ENCODE results near the gene KRT76.

The KRT76 gene

DNA sequence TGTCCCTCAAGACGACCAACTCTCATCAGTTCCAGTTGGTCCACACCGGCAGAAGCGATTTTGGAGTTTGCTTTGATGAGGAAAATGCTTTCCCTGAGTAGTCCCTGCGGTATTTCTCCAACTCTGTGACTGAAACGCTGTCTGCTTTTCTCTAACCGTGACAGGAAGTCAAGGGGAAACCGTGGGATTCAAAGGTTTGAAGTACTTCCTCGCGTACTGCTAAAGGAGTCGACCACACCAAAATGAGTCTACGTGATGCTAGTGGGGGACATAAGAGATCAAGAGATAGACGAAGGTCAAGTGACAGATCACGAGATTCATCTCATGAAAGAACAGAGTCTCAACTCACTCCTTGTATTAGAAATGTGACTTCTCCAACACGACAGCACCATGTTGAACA lies 28.6 kb downstream of the KRT76 start:
- in situ Hi-C loops (cut with MboI; ENCODE audit: low pct_unique_long_range_greater_than_20kb, low sequenced_read_pairs), result no loop called here
- no peak for DNase-seq

DNA sequence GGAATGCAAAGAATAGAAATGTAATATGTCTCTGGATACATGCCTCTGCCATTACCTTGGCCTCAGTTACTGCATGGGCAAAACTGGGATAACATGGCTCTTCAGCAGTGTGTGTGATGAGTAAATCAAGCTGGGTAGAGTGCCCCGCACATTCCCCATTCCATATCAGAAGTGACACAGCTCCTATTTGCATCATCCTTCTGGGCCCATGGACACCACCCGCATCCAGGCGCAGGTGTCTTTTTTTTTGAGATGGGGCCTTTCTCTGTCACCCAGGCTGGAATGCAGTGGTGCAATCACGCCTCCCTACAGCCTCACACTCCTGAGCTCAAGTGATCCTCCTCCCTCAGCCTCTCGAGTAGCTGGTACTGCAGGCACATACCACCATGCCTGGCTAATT lies 31.6 kb downstream of the KRT76 start:
- DNase-seq, result no peak
- in situ Hi-C loops (cut with MboI; ENCODE audit: low pct_unique_long_range_greater_than_20kb, low sequenced_read_pairs), result no loop called here

DNA sequence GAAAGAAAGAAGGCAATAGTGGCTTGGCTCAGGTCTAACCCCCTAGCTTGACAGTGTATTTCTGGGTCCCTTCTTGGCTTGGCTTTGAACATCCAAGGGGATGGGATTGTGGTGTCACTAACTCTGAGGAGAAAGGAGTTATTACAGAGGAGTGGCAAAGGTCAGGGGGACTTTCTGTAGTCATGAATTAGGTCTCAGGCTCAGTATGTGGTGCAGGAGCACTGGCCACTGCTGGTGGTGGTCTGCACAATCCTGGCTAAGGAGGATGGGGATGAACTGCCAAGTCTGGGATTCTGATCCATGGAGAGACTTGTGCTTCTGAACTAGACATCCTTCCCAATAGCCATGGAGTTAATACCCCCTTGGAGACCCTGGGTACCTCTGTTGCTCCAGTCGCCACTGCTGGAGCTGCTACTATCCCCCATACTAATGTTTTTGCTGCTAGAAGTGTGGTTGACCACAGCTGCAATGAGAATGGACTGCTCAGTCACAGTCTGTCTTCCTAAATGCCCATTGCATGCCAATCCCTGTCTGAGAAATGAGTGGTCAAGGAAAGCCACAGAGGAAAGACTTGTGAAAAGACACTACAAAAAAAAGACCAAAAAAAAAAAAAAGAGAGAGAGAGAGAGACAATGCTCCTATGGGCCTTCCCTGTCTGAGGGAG lies 32.5 kb downstream of the KRT76 start:
- in situ Hi-C loops (cut with MboI; ENCODE audit: low pct_unique_long_range_greater_than_20kb, low sequenced_read_pairs), result no loop called here
- no peak for DNase-seq

DNA sequence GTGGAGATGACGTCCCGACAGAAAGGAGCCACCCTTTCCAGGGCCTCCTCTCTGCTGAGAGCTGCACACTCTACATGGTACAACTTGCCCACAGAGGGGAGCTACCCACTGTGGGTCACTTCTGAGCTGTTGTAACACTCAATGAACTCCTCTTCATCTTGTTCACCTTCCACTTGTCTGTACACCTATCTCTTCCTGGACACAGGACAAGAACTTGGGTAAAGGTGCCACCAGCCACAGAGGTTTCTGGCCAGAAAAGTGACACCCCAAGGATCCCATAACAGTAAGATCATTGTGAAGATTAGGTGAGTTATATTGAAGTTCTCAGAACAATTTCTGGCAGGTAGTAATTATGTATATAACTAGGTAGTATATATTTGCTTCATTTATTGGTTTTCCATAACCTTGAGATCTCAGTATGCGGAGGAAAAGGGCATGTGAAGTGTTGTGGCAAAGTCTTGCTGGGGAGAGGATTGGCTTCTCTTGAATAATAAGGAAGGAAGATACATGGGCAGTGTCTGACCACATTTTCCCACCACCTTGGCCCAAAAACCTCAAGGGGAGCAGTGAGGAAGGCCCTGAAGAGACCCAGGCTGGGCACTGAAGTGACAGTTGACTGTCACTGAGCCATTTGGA lies 34.2 kb downstream of the KRT76 start:
- no peak for DNase-seq
- in situ Hi-C loops (cut with MboI; ENCODE audit: low pct_unique_long_range_greater_than_20kb, low sequenced_read_pairs), result no loop called here

DNA sequence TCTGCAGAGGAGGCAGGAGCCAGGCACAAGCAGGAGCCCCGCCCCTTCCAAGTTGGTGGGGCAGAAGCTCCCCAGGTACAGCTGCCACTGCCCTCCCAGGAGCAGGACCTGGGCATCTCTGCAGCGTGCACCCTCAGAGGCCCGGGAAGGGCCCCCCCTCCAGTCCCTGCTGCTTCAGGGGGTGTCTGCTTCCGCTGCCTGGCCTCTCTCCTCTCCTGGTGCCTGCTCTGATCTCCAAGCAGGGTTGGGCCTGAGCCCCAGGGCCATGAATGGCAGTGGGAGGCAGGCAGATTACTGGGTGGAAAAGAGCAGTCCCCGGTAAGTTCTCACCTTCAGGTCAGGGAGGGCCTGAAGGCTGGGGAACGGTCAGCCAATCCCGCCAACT lies 35.0 kb downstream of the KRT76 start:
- DNase-seq, result no peak
- in situ Hi-C loops (cut with MboI; ENCODE audit: low pct_unique_long_range_greater_than_20kb, low sequenced_read_pairs), result no loop called here

DNA sequence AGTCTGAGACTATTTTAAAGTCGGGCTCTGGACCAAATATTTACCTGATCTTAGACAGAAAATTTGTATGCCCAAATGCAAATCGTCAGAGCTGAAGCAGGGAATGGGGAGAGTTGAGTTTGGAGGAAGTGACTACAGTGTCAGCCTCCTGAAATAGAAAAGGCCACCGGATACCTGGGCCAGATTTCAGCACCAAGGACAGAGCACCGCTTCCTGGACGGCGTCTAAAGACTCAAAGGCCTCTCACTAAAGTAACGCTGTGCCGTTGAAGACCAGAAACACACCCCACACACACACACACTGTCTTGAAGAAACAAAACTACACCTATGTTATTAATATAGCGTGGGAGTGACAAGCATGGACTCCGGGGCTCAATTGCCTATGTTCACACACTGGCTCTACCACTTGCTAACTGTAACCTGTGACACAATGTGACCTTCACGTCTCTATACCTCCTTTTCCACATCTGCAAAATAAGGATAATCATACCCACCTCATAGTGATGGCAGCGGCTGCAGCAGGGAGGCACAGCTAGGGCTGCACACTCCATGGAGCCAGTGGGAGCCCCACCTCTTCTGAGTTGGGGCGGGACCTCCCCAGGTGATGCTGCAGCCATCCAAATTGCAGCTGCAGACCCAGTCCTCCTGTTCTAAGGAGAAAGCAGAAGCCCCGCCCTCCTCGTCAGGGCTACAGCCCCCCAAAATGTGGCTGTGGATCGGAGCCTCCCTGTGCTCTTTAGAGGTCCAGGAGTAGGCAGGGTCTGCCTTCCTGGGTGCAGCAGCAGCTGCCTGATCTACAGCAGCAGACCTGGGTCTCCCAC lies 35.6 kb downstream of the KRT76 start:
- in situ Hi-C loops (cut with MboI; ENCODE audit: low pct_unique_long_range_greater_than_20kb, low sequenced_read_pairs), result no loop called here

DNA sequence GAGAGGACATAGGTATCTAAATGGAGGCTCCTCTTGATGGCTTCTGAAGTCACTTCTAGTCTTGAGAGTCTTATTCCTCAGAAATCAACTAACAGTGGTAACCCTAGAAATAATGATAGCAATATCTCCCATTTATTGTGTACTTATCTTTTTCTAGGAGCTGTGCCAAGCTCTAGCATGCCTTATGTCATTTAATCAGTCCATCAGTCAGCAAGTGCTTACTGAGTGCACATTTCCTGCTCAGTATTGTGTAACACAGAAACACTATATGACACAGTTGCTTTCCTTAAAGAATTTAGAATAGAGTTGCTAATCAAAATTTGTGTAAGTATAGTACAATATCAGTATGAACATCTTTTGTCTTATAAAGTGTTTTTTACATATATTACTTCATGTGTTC lies 36.6 kb downstream of the KRT76 start:
- DNase-seq, result no peak
- in situ Hi-C loops (cut with MboI; ENCODE audit: low pct_unique_long_range_greater_than_20kb, low sequenced_read_pairs), result no loop called here

More for the DNA sequence above, 35.6 kb downstream of the KRT76 start:
- peak; percentile 64 for DNase-seq

DNA sequence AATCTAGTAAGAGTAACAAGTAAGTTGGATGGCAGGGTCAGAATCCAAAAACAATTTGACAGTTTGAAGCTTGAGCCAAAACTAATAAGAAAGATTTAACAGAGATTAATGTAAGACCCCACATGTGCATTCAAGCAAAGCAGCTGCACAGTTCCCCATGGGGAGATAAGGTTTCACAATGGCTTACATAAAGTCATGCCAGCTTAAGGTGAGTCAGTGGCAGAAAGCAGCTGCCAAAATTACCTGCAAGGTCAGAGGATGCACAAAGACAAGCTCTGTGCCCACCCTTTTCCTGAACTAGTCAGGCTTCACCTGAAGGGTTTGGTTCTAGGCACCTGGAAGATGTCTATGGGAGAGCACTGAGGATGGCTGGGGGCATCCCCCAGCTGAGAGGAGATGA lies 37.2 kb downstream of the KRT76 start:
- in situ Hi-C loops (cut with MboI; ENCODE audit: low pct_unique_long_range_greater_than_20kb, low sequenced_read_pairs), result no loop called here
- DNase-seq, result no peak

DNA sequence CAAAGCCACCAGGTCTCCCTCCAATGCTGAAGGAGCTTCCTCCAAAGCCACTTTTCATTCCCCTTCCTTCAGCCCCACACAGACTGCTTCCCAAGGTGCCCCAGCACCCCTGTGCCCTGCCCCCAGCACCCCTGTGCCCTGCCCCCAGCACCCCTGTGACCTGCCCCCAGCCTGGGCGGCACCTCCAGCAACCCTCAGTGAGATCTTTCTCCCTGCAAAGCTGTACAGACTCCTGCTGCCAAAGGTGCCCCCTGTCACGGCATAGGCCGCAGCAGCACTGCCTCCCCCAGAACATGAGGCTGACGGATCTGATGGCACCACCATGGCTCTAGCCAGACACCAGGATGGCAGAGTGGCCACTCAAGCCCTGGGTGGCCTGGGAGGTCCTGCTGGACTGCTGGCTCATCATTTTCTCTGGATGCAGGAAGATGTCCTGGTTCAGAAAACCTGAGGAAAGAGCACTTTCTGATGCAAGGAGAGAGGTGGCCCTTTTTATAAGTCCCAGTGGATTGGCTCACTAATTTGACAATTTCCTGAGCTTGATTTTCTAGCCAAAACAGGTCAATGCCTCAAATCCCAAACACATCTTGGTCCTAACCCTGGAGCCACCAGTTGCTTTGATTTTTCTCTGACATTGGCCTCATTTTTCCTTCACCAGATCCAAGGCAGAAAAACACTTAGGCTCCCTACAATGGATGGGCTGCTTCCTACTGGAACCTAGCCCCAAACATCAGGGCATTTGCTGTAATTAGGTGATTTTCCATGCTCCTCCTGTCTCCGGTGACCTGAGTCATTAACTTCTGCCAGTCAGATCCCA lies 41.1 kb downstream of the KRT76 start:
- in situ Hi-C loops (cut with MboI; ENCODE audit: low pct_unique_long_range_greater_than_20kb, low sequenced_read_pairs), result no loop called here
- no peak for DNase-seq

DNA sequence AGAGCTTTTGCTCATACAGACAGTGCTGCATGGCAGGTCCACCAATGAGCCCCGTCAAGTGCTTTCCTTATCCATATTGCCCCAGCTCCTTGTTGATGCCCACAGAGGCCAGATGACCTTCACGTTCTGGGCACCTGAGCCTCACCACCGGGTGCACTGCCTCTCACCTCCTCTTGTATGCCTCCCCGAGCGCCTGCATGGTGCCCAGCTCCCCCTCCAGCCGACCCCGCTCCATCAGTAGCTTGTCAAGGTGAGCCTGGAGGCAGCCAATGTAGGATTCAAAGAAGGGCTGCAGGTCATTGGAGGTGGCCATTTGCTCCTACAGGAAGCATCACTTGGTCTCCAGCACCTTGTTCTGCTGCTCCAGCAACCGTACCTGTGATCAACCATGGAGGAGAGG lies 42.0 kb downstream of the KRT76 start:
- in situ Hi-C loops (cut with MboI; ENCODE audit: low pct_unique_long_range_greater_than_20kb, low sequenced_read_pairs), result no loop called here

DNA sequence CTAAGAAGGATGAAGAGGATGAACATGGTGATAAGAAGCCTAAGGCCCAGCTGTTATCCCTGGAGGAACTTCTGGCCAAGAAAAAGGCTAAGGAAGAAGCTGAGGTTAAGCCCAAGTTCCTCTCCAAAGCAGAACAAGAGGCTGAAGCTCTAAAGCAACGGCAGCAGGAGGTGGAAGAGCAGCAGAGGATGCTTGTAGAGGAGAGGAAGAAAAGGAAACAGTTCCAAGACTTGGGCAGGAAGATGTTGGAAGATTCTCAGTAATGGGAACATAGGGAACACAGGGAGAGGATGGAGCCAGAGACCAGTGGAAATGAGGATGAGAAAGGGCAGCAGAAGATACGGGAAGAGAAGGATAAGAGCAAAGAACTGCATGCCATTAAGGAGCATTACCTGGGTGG lies 46.4 kb downstream of the KRT76 start:
- in situ Hi-C loops (cut with MboI; ENCODE audit: low pct_unique_long_range_greater_than_20kb, low sequenced_read_pairs), result no loop called here
- DNase-seq, result no peak

More for the DNA sequence above, 42.0 kb downstream of the KRT76 start:
- DNase-seq, result no peak

DNA sequence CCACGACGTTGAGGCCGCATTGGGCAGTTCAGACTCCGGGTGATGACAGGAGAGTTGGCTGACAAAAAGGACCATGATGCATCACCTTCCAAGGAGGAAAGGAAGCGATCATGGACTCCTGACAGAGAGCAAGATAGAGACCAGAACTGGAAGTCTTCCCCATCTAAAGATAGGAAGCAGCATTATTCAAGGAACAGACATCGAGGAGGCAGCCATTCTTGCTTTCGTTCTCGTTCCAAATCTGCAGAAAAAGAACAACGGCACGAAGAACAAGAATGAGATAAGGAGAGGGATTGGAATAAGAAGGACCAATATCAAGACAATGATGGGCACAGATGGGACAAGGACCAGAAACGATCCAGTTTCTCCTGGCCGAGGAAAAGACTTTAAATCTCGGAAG lies 46.8 kb downstream of the KRT76 start:
- in situ Hi-C loops (cut with MboI; ENCODE audit: low pct_unique_long_range_greater_than_20kb, low sequenced_read_pairs), result no loop called here
- no peak for DNase-seq

DNA sequence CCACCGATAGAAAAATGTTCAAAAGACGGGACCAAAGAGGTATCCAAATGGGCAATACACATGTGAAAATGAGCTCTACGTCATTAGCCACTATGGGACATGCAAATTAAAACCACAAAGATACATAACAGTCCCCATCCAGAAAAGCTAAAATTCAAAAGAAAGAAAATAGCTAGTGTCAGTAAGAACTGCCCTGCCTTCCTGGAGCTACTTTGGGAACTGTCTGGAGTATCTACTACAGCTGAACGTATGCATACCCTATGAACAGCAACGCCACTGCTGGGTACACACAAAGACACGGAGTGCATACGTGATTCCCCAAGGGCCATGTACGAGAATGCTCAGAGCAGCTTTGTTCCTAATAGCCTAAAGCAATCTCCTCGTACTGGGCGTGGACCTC lies 48.0 kb downstream of the KRT76 start:
- DNase-seq, result no peak
- in situ Hi-C loops (cut with MboI; ENCODE audit: low pct_unique_long_range_greater_than_20kb, low sequenced_read_pairs), result no loop called here

DNA sequence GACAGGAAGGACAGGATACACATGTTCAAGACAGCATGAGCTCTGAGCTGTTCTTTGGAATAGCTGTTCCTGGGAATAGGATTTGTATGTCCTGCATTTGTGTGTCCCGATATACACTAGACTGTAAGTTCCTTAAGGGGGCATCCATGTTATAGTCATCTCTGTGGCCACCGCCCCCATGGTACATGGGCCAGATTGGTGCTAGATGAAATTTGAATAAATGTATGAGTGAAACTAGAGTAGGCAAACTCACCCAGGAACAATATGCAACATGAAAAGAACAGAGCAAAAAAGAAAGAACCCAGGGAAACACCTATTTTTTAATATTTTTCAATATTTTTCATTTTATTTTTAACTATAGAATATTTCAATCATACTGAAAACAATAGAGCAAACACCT lies 48.8 kb downstream of the KRT76 start:
- DNase-seq, result no peak
- in situ Hi-C loops (cut with MboI; ENCODE audit: low pct_unique_long_range_greater_than_20kb, low sequenced_read_pairs), result no loop called here

DNA sequence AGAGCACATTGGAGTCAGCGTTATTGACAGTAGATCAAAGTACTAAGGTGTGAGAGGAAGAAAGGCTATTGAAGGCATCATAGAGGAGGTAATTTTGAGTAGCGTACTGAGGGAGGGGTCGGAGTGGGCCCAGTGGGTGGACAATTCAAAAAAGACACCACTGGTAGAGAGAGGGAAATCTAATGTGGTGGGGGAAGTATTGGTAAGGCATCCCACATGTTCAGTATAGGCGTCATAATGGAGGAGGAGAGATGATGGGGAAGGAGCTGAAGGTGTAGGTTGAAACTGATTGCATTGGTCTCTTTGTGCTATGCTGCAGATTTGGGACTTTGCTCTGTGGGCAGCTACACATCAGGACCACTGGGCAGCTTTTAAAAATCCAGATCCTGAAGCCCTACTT lies 50.1 kb downstream of the KRT76 start:
- DNase-seq, result no peak
- in situ Hi-C loops (cut with MboI; ENCODE audit: low pct_unique_long_range_greater_than_20kb, low sequenced_read_pairs), result no loop called here

DNA sequence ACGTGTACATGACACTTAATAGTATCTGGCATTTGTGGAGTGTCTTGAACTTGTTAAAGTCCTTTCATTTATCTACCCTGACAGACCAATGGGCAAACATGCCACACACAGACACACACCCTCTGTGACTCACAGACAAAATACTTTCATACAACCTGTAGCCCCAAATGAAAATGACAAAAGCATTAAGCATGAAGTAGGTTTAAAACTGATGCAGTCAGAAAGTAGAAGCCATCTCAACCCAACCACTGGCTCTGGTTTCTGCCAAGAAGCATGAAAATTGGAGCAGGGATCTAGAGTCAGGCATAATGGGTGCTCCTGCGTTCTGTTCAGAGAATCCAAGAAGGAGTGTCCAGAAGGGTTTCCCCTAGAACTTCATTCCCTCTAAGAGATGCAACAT lies 50.7 kb downstream of the KRT76 start:
- in situ Hi-C loops (cut with MboI; ENCODE audit: low pct_unique_long_range_greater_than_20kb, low sequenced_read_pairs), result no loop called here
- DNase-seq, result no peak

DNA sequence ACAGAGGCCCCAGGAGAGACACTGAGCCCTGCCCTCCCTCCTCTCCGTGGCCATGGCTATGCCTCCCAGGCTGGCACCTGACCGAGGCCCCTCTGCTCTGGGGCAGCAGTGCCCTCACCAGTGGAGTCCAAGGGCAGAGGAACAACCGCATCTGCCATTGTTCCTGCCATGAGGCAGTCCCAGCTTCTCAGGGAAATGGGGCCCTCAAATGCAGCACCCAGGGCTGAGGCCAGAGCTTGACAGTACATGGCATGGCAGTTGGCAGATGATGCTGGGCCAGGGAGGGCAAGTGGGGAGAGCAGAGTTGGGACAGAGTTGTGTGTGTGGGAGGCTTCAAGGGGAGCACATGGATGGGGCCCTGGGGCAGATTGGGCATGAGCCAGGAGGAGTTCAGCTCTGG lies 52.8 kb downstream of the KRT76 start:
- DNase-seq, result no peak
- in situ Hi-C loops (cut with MboI; ENCODE audit: low pct_unique_long_range_greater_than_20kb, low sequenced_read_pairs), result no loop called here

DNA sequence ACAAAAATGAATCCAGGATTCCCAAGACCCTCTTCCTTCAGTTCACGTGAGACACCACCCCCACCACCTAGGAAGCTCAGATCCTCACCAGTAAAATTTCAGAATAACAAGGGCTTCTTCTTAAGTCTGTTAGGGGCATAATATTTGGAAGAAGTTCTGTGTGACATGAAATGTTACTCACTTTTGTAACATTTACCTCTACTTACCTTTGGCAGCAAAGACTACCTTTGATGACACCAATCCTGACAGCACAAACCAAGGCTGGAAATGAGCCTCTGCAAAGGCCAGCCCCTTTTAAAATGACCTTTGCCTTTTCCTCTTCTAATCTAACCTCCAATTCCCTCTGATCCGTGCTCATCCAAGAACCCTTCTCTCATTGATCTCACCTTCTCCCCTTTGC lies 54.5 kb downstream of the KRT76 start:
- DNase-seq, result no peak
- in situ Hi-C loops (cut with MboI; ENCODE audit: low pct_unique_long_range_greater_than_20kb, low sequenced_read_pairs), result no loop called here

DNA sequence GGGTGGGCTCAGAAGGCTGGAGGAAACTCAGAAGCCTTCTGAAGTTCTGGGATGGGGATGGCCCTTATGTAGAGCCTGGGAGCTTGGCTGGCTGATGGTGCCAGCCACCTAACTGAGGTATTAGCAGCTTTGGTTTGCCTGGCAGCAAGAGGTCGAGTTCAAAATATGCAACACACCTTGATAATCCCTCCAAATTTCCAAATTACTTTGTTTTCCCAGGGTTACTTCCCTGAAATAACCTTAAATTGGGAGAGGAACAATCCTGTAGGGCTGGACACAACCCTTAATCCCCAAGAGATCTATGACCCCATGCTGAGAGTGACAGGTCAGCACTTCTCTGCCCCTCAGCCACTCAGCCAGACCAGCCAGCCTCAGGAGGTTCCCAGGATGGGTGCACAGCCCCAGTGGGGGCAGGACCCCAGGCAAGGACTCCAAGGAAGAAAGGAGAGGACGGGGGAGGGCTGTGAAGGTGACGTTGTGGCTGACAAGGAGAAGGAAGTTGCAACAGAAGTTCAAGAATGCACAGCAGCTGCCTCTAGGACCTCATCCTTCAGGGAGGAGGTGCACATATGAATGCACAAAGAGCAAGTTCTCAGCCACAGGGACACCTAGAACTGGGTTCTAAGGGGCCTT lies 55.2 kb downstream of the KRT76 start:
- in situ Hi-C loops (cut with MboI; ENCODE audit: low pct_unique_long_range_greater_than_20kb, low sequenced_read_pairs), result no loop called here
- no peak for DNase-seq
